WTC11 (cell line): ENCODE measurements around the gene CCDC57. TPM values are rescaled to one million over a fixed set of nuclear protein-coding genes. Genes with fewer than 3 reads are reported as not detected.

Experiments
- ATAC-seq: fragments of 200-7000 bp; cut with Tn5 transposase; 2 replicates; pipeline ENCODE4 v1.10.0; 2021; ENCODE audit warnings: mild to moderate bottlenecking, moderate library complexity
- CTCF ChIA-PET: fragments of 300-600 bp; sonication (Branson Sonifier 250); formaldehyde crosslinking; loops from one replicate; lab custom pipeline; 2021; ENCODE audit warnings: antibody characterized with exemption; lab: Charles Lee
- POLR2A ChIA-PET: fragments of 350-600 bp; sonication (Branson Sonifier 250); formaldehyde crosslinking; loops from one replicate; lab custom pipeline; 2021; ENCODE audit warnings: antibody characterized with exemption; lab: Charles Lee
- DNase-seq: peaks from one replicate; pipeline ENCODE4 v3.0.0; 2021; ENCODE audit warnings: low spot score
- H3K27ac Mint-ChIP-seq: 2 replicates; pipeline ENCODE4 v1.8.0; 2021; ENCODE audit warnings: mixed read lengths
- H3K27me3 Mint-ChIP-seq: 2 replicates; pipeline ENCODE4 v1.8.0; 2021; ENCODE audit warnings: low read depth, mild to moderate bottlenecking, moderate library complexity, mixed read lengths
- H3K36me3 Mint-ChIP-seq: 2 replicates; pipeline ENCODE4 v1.8.0; 2021; ENCODE audit warnings: mixed read lengths
- H3K4me1 Mint-ChIP-seq: 2 replicates; pipeline ENCODE4 v1.8.0; 2022; ENCODE audit warnings: mixed read lengths
- H3K4me3 Mint-ChIP-seq: 2 replicates; pipeline ENCODE4 v1.8.0; 2021; ENCODE audit warnings: mild to moderate bottlenecking, moderate library complexity, mixed read lengths
- H3K9me3 Mint-ChIP-seq: 2 replicates; pipeline ENCODE4 v1.8.0; 2021; ENCODE audit warnings: mixed read lengths
- AR ChIP-seq: fragments of 250-450 bp; sonication (Bioruptor Pico); IDR thresholded peaks from 2 replicates; pipeline ENCODE4 v1.9.0; 2021; ENCODE audit warnings: mild to moderate bottlenecking
- ATF3 ChIP-seq: sonication (generic); formaldehyde crosslinking; conservative IDR thresholded peaks from 2 replicates; pipeline ENCODE4 v1.8.1; 2022; ENCODE audit warnings: mild to moderate bottlenecking, missing genetic modification reagents
- CBFB ChIP-seq: sonication (generic); formaldehyde crosslinking; IDR thresholded peaks from 2 replicates; pipeline ENCODE4 v1.8.1; 2022; ENCODE audit warnings: mild to moderate bottlenecking, low read depth, missing genetic modification reagents
- CREM ChIP-seq: sonication (generic); formaldehyde crosslinking; IDR thresholded peaks from 2 replicates; pipeline ENCODE4 v1.8.1; 2022; ENCODE audit warnings: mild to moderate bottlenecking, missing genetic modification reagents, moderate library complexity
- E2F1 ChIP-seq: sonication (generic); formaldehyde crosslinking; IDR thresholded peaks from 2 replicates; pipeline ENCODE4 v1.8.0; 2022; ENCODE audit warnings: mild to moderate bottlenecking, missing genetic modification reagents
- E2F4 ChIP-seq: sonication (generic); formaldehyde crosslinking; IDR thresholded peaks from 2 replicates; pipeline ENCODE4 v1.8.1; 2022; ENCODE audit warnings: low read depth, mild to moderate bottlenecking, moderate library complexity, missing genetic modification reagents, borderline replicate concordance
- FOXP4 ChIP-seq: sonication (generic); formaldehyde crosslinking; IDR thresholded peaks from 2 replicates; pipeline ENCODE4 v1.8.0; 2022; ENCODE audit warnings: mild to moderate bottlenecking, missing genetic modification reagents
- GRHL2 ChIP-seq: fragments of 250-450 bp; sonication (Bioruptor Pico); IDR thresholded peaks from 2 replicates; pipeline ENCODE4 v1.8.0; 2022; ENCODE audit warnings: mild to moderate bottlenecking, moderate library complexity; ENCODE audit not compliant: insufficient replicate concordance, severe bottlenecking
- JAZF1 ChIP-seq: fragments of 250-450 bp; sonication (Bioruptor Pico); IDR thresholded peaks from 2 replicates; pipeline ENCODE4 v1.9.0; 2021; ENCODE audit warnings: moderate library complexity, mild to moderate bottlenecking, inconsistent platforms
- JUN ChIP-seq: sonication (generic); formaldehyde crosslinking; IDR thresholded peaks from 2 replicates; pipeline ENCODE4 v1.8.0; 2023; ENCODE audit warnings: mild to moderate bottlenecking, missing genetic modification reagents
- MYBL2 ChIP-seq: sonication (generic); formaldehyde crosslinking; IDR thresholded peaks from 2 replicates; pipeline ENCODE4 v1.8.1; 2023; ENCODE audit warnings: mild to moderate bottlenecking, moderate library complexity, missing genetic modification reagents
- NFE2L1 ChIP-seq: sonication (generic); formaldehyde crosslinking; IDR thresholded peaks from 2 replicates; pipeline ENCODE4 v1.8.1; 2023; ENCODE audit warnings: missing genetic modification reagents
- PREB ChIP-seq: sonication (generic); formaldehyde crosslinking; IDR thresholded peaks from 2 replicates; pipeline ENCODE4 v1.8.1; 2022; ENCODE audit warnings: mild to moderate bottlenecking, missing genetic modification reagents, moderate library complexity, borderline replicate concordance
- RELA ChIP-seq: sonication (generic); formaldehyde crosslinking; IDR thresholded peaks from 2 replicates; pipeline ENCODE4 v1.8.1; 2022; ENCODE audit warnings: missing genetic modification reagents, mild to moderate bottlenecking, borderline replicate concordance
- SOX15 ChIP-seq: fragments of 250-450 bp; sonication (Bioruptor Pico); IDR thresholded peaks from 2 replicates; pipeline ENCODE4 v1.9.0; 2021; ENCODE audit warnings: mild to moderate bottlenecking
- ZNF317 ChIP-seq: sonication (generic); formaldehyde crosslinking; IDR thresholded peaks from 2 replicates; pipeline ENCODE4 v1.8.1; 2023; ENCODE audit warnings: low read depth, mild to moderate bottlenecking, moderate library complexity, missing genetic modification reagents, borderline replicate concordance
- ZNF532 ChIP-seq: fragments of 250-450 bp; sonication (Bioruptor Pico); IDR thresholded peaks from 2 replicates; pipeline ENCODE4 v1.9.0; 2021; ENCODE audit warnings: mild to moderate bottlenecking, borderline replicate concordance
- ZSCAN18 ChIP-seq: fragments of 250-450 bp; sonication (Bioruptor Pico); IDR thresholded peaks from 2 replicates; pipeline ENCODE4 v2.1.2; 2022; ENCODE audit warnings: mild to moderate bottlenecking, moderate library complexity
- total RNA-seq: library from RNA; stranded (reverse); gene quantifications from 3 replicates; pipeline ENCODE4 v1.2.3, GENCODE V29; 2021

The CCDC57 gene
- total RNA-seq, 1 experiment from 2014 or later, result 20.0 TPM

- H3K4me1 Mint-ChIP-seq, result peaks cover 7% of the 10 kb centered on the region
- H3K4me3 Mint-ChIP-seq, result no peak overlapping the region
- no peak for TF ChIP-seq E2F1 (CRISPR knock-in tag)
- TF ChIP-seq NFE2L1 (CRISPR knock-in tag), result no peak
- TF ChIP-seq ZNF317 (CRISPR knock-in tag), result no peak
- TF ChIP-seq ZSCAN18, result no peak
- no peak for TF ChIP-seq GRHL2 (CRISPR knock-in tag)
- TF ChIP-seq SOX15 (CRISPR knock-in tag), result no peak
- no peak for TF ChIP-seq E2F4 (CRISPR knock-in tag)
- no peak for TF ChIP-seq PREB (CRISPR knock-in tag)
- no peak for TF ChIP-seq CBFB
- no peak for TF ChIP-seq JUN (CRISPR knock-in tag)
- TF ChIP-seq JAZF1 (CRISPR knock-in tag), result no peak
- TF ChIP-seq MYBL2 (CRISPR knock-in tag), result no peak
- TF ChIP-seq CREM (CRISPR knock-in tag), result no peak
- DNase-seq, result no peak
- H3K27ac Mint-ChIP-seq, result no peak overlapping the region
- no peaks in the 10 kb centered on the region for H3K9me3 Mint-ChIP-seq
- POLR2A ChIA-PET, result no interaction called here
- H3K36me3 Mint-ChIP-seq, result peaks cover 22% of the 10 kb centered on the region
- CTCF ChIA-PET, result no interaction called here
- H3K27me3 Mint-ChIP-seq, result no peaks in the 10 kb centered on the region
- ATAC-seq, result no peak
These were observed 26.8 kb upstream of the CCDC57 start for GRCh38 chr17:82239401-82239925.

GRCh38 chr17:82238472-82239201, 26.0 kb upstream of the CCDC57 start:
- Mint-ChIP-seq H3K27me3 (no peaks in the 10 kb centered on the region; the same call in 1 of the 2 replicates), H3K36me3 (peaks cover 14% of the 10 kb centered on the region), H3K27ac (no peak overlapping the region; the same call in 1 of the 2 replicates), H3K4me3 (no peak overlapping the region), H3K4me1 (peaks cover 7% of the 10 kb centered on the region), H3K9me3 (no peaks in the 10 kb centered on the region)
- POLR2A ChIA-PET, result no interaction called here
- CTCF ChIA-PET, result interaction anchor here (1.3 kb wide), 1 partner anchor 33 kb away, joined by 6 read pairs; no protein-coding TSS in a partner anchor
- no peak for DNase-seq
- no peak for ATAC-seq
- TF ChIP-seq ATF3 (CRISPR knock-in tag) (no peak), RELA (CRISPR knock-in tag) (no peak), ZNF532 (CRISPR knock-in tag) (no peak), CBFB (no peak), AR (CRISPR knock-in tag) (no peak), FOXP4 (no peak)
